Endothelial cell of umbilical vein (primary cell): ENCODE data around the gene ZG16.

Experiments used
- EZH2 ChIP-seq: IDR thresholded peaks from 2 replicates; pipeline ENCODE4 v1.6.1; 2012; ENCODE audit warnings: borderline replicate concordance, low read depth, mild to moderate bottlenecking, moderate library complexity, low read length, inconsistent platforms; ENCODE audit not compliant: severe bottlenecking
- JUN ChIP-seq: IDR thresholded peaks from 2 replicates; pipeline ENCODE4 v1.6.1; 2011; ENCODE audit warnings: borderline replicate concordance, low read depth; ENCODE audit not compliant: insufficient read length, insufficient read depth
- POLR2A ChIP-seq: IDR thresholded peaks from 2 replicates; pipeline ENCODE4 v1.6.1; 2012; ENCODE audit warnings: low read depth, mild to moderate bottlenecking, control low read depth, low read length
- POLR2AphosphoS5 ChIP-seq: IDR thresholded peaks from 2 replicates; pipeline ENCODE4 v1.6.1; 2012; ENCODE audit warnings: low read depth, mild to moderate bottlenecking, control low read depth, low read length, moderate library complexity; ENCODE audit not compliant: insufficient read depth
- TF ChIP-seq, protein P1 (sequence below), 2 donors: IDR thresholded peaks; 1 replicate in 1 of 2; 2 replicates in 1 of 2; pipeline ENCODE4 v1.5.1; 2011; ENCODE audit warnings: low read length in 2 of 2, mild to moderate bottlenecking in 2 of 2, moderate library complexity in 2 of 2, control low read depth in 1 of 2, inconsistent platforms in 1 of 2, low read depth in 1 of 2; ENCODE audit not compliant: insufficient read depth in 1 of 2; ENCODE audit errors: extremely low read depth in 1 of 2

DNA sequence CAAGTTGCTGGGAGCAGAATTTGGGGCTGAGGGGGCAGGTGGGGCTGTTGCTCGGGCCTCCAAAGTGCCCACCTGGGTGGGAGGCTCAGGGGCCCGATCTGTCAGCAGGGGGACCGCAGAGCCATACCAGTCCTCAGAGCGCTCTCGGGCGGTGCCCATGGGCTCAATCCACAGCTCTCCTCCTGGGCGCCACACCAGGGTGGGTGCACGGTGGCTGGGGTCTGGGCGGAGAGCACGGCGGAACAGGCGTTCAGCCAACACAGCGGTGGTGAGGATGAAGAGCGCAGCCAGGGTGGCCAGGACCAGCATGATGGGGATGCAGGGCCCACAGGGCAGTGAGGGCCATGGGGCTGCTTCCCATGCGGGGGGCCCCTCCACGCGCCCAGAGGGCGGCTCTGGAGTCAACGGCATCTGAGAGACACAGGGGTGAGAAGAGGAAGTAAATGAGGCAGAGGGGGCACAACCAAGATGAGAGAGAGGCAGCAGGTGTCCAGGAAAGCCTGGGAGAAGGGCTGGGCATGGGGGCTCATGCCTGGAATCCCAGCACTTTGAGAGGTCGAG lies 33.4 kb upstream of the ZG16 start:
- TF ChIP-seq, protein P1, sequence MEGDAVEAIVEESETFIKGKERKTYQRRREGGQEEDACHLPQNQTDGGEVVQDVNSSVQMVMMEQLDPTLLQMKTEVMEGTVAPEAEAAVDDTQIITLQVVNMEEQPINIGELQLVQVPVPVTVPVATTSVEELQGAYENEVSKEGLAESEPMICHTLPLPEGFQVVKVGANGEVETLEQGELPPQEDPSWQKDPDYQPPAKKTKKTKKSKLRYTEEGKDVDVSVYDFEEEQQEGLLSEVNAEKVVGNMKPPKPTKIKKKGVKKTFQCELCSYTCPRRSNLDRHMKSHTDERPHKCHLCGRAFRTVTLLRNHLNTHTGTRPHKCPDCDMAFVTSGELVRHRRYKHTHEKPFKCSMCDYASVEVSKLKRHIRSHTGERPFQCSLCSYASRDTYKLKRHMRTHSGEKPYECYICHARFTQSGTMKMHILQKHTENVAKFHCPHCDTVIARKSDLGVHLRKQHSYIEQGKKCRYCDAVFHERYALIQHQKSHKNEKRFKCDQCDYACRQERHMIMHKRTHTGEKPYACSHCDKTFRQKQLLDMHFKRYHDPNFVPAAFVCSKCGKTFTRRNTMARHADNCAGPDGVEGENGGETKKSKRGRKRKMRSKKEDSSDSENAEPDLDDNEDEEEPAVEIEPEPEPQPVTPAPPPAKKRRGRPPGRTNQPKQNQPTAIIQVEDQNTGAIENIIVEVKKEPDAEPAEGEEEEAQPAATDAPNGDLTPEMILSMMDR (IDR thresholded peaks at IDR 0.05; ENCODE audit: extremely low read depth in 1 of 2, insufficient read depth in 1 of 2, low read depth in 1 of 2, low read length in 2 of 2): no peak
- no peak for TF ChIP-seq POLR2AphosphoS5
- TF ChIP-seq POLR2A: no peak
- TF ChIP-seq JUN: no peak
- TF ChIP-seq EZH2: no peak
